ENCODE data around the gene SBNO2. TPM values are rescaled to one million over a fixed set of nuclear protein-coding genes. Genes with fewer than 3 reads are reported as not detected.

Gene SBNO2, protein sequence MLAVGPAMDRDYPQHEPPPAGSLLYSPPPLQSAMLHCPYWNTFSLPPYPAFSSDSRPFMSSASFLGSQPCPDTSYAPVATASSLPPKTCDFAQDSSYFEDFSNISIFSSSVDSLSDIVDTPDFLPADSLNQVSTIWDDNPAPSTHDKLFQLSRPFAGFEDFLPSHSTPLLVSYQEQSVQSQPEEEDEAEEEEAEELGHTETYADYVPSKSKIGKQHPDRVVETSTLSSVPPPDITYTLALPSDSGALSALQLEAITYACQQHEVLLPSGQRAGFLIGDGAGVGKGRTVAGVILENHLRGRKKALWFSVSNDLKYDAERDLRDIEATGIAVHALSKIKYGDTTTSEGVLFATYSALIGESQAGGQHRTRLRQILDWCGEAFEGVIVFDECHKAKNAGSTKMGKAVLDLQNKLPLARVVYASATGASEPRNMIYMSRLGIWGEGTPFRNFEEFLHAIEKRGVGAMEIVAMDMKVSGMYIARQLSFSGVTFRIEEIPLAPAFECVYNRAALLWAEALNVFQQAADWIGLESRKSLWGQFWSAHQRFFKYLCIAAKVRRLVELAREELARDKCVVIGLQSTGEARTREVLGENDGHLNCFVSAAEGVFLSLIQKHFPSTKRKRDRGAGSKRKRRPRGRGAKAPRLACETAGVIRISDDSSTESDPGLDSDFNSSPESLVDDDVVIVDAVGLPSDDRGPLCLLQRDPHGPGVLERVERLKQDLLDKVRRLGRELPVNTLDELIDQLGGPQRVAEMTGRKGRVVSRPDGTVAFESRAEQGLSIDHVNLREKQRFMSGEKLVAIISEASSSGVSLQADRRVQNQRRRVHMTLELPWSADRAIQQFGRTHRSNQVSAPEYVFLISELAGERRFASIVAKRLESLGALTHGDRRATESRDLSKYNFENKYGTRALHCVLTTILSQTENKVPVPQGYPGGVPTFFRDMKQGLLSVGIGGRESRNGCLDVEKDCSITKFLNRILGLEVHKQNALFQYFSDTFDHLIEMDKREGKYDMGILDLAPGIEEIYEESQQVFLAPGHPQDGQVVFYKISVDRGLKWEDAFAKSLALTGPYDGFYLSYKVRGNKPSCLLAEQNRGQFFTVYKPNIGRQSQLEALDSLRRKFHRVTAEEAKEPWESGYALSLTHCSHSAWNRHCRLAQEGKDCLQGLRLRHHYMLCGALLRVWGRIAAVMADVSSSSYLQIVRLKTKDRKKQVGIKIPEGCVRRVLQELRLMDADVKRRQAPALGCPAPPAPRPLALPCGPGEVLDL (N-terminal part only)
- total RNA-seq (2022; extraction: Qiagen RNA extraction; ENCODE audit: low read depth) = 20.2 to 45.2 TPM (median 43.8 TPM) in 5 replicates

DNA sequence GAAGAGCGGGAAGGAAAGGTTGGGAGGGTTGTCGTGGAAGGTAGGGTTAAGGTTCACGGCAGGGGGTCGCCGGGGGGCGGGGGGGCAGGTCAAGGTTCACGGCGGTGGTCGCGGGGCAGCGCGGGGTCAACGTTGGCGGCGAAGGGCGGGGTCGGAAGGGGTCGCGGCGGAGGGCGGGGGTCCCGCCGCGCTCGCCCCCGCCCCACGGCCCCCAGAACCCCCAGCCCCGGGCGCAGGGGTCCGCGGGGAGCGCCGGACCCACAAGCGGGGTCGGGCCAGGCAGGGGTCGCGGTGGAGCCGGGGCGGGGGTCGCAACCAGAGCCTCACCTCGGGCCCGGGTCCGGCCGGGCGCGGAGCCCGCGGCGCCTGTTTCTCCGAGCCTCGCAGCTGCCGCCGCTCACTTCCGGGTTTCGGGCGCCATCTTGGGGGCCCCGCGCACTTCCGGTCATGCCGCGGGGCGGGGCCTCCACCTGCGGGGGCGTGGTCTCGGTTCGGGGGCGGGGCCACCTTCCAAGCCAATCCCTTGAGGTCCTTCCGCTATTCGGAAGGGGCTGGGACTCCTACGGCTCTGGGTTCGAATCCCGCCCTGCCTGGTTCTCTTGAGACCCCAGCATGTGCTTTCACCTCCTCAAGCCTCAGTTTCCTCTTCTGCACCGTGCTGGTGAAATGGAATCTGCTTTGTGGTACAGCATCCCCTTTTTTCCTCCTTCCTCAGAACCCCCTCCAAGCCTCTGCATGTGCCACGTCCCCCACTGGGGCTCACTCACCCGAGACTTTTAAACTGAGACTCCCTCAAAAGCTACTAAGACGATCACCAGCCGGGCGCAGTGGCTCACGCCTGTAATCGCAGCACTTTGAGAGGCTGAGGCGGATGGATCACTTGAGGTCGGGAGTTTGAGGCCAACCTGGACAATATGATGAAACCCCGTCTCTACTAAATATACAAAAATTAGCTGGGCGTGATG, at the start of gene SBNO2:
SBNO2 (minus strand) TSS at position 424 of the 965 bp plus-strand sequence. CDS start 19,992 bp downstream, outside the sequence.

DNA sequence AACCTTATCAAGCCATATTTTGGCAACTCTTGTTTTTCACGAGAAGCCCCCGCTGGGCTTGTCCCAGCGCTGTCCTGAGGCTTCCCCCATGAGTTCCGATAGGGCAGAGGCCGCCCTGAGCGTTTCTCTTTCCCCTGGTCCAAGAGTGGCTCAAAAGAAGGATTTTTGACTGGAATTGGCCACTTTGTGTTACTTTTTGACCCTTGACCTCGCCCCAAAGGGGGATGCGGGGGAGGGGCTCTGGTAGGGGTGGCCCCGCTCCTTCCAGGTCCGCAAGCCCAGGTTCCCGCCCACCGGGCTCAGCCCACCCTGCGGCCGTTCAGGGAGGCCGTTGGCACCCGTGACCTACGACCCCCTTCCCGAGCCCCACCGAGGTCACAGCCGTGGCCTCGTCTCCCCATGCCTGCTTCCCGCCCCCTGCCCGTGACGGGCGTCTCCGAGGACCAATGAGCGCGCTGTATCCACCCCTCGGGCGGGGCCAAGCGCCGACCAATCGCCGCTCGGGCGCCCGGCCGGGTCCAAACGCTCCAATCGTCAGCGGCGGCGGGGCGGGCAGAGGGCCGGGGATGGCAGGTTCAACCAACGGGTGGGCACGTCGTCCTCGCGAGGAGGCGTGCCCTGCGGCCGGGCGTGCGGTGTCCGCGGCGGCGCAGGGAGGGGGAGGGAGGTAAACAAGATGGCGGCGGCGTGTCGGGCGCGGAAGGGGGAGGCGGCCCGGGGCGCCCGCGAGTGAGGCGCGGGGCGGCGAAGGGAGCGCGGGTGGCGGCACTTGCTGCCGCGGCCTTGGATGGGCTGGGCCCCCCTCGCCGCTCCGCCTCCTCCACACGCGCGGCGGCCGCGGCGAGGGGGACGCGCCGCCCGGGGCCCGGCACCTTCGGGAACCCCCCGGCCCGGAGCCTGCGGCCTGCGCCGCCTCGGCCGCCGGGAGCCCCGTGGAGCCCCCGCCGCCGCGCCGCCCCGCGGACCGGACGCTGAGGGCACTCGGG, 31.3 kb upstream of the SBNO2 start, which contains the start of gene STK11:
STK11 (plus strand) TSS at position 665 of the 986 bp plus-strand sequence. CDS start 1,136 bp downstream, outside the sequence.

DNA sequence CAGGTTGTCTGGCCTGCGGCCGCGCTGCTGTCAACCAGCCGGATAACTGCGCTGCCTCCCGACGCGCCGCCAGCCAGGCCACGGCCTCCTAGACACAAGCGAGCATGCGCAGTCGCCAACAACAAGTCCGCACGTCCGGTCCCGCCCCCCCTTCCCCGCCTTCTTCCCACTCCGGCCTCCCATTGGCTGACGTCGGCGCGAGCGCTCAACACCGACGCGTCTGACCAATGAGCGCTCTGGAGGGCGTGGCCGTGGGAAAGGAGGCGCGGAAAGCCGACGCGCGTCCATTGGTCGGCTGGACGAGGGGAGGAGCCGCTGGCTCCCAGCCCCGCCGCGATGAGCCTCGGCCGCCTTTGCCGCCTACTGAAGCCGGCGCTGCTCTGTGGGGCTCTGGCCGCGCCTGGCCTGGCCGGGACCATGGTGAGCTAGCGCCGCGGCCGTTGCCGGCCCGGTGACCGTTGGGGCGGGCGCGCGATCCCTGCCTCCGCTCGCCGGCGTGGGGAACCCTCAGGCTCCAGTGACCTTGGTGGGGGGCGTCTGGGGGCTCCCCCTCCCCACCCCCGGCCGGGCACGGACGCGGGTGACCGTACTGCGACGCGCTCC, 70.3 kb downstream of the SBNO2 start, which contains the start of gene GPX4:
GPX4 (plus strand) TSS at position 287 of the 603 bp plus-strand sequence; CDS start at position 337, 50 bp downstream.

DNA sequence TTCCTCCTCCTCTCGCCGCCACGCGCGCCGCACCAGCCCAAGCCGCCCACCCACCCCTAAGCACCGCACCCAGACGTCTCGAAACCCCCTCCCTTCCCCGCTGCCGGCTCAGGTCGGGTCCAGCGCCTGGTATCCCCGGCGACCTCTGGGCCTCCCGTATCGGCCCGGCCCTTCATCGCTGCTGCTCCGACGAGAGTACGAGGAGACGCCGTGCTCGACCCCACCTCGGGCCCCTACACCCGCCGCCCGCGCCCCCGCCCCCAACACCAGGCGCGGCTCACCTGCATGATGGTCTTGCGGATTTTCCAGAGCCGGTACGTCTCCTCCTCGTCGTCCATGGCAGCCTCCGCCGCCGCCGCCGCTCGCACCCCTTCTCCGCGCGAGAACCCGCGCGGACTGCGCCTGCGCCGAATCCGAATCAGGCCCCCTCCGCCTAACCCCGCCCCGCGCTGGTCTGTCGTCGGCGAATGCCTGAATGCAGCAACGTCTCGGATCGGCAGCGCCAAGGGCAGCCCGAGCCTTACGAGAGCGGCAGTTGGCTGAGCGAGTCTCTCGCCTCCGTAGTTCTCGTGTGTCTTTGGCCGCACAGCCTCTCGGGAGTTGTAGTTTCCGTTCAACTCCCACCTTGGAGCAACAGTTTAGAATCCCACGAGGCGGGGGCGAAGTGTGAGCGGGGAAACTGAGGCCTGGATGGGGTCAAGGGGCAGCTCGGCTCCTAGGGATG, 78.9 kb downstream of the SBNO2 start, which contains the start of gene POLR2E:
POLR2E (minus strand) TSS at position 398 of the 724 bp plus-strand sequence; CDS start at position 338, 60 bp downstream.

DNA sequence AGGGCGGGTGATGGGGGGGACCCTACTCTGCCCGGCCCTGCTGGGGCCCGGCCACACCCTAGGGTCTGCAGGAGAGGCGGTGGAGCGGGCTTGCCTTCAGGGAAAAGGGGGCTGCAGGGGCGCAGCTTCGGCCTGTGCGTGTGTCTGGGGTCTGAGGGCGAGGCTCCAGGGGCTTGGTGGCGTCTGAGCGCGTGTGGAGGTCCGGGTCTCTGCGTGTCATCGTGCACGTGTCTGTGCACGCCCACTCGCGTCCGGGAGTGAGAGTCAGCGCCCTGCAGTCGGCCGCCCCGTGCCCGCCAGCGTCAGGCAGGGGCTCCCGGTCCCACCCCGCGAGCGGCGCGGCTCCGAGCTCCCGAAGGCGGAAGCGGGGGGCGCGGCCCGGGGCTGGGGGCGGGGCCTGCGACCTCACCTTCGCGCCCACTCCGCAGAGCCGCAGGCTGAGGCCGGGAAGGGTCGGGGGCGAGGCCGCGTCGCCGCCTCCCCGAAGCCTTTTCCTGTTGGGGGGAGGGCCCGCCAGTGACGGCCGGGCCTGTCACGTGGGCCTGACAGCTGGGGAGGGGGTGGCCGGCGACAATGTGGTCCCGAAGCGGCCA, 107.2 kb downstream of the SBNO2 start, which contains the start of gene ARHGAP45:
ARHGAP45 (plus strand) TSS at position 420 of the 593 bp plus-strand sequence. CDS start 239 bp downstream, outside the sequence.

Other genes with a start within 250 kb of the SBNO2 start
- gene ARID3A, start 248.2 kb downstream of the SBNO2 start, total RNA-seq (2022; extraction: Qiagen RNA extraction; ENCODE audit: low read depth) = 3.3 to 8.5 TPM (median 7.0 TPM) in 5 replicates
- gene WDR18, start 189.9 kb downstream of the SBNO2 start, total RNA-seq (2022; extraction: Qiagen RNA extraction; ENCODE audit: low read depth) = 37.9 to 71.8 TPM (median 69.0 TPM) in 5 replicates
- gene GRIN3B, start 173.8 kb downstream of the SBNO2 start, total RNA-seq (2022; extraction: Qiagen RNA extraction; ENCODE audit: low read depth) = 0.88 to 4.3 TPM (median 3.3 TPM) in 5 replicates
- 55.7 to 134 TPM (median 120 TPM) in 5 replicates for gene TMEM259, start 153.1 kb downstream of the SBNO2 start, total RNA-seq (2022; extraction: Qiagen RNA extraction; ENCODE audit: low read depth)
- gene RNU6-2, start 152.7 kb downstream of the SBNO2 start, total RNA-seq (2022; extraction: Qiagen RNA extraction; ENCODE audit: low read depth) = not detected in 5 replicates
- gene CNN2, start 147.7 kb downstream of the SBNO2 start, total RNA-seq (2022; extraction: Qiagen RNA extraction; ENCODE audit: low read depth) = 58.7 to 77.1 TPM (median 66.0 TPM) in 5 replicates
- 6.2 to 17.5 TPM (median 12.9 TPM) in 5 replicates for gene ABCA7, start 134.2 kb downstream of the SBNO2 start, total RNA-seq (2022; extraction: Qiagen RNA extraction; ENCODE audit: low read depth)
- gene ARHGAP45, start 107.1 kb downstream of the SBNO2 start, total RNA-seq (2022; extraction: Qiagen RNA extraction; ENCODE audit: low read depth) = 1.5 to 4.0 TPM (median 3.6 TPM) in 5 replicates
- gene POLR2E, start 78.9 kb downstream of the SBNO2 start, total RNA-seq (2022; extraction: Qiagen RNA extraction; ENCODE audit: low read depth) = 163 to 257 TPM (median 236 TPM) in 5 replicates
- gene GPX4, start 70.3 kb downstream of the SBNO2 start, total RNA-seq (2022; extraction: Qiagen RNA extraction; ENCODE audit: low read depth) = 367 to 510 TPM (median 493 TPM) in 5 replicates
- 25.5 to 40.2 TPM (median 38.6 TPM) in 5 replicates for gene STK11, start 31.5 kb upstream of the SBNO2 start, total RNA-seq (2022; extraction: Qiagen RNA extraction; ENCODE audit: low read depth)
- 2.3 to 6.0 TPM (median 4.7 TPM) in 5 replicates for gene CBARP, start 63.7 kb upstream of the SBNO2 start, total RNA-seq (2022; extraction: Qiagen RNA extraction; ENCODE audit: low read depth)
- gene ATP5F1D, start 67.5 kb upstream of the SBNO2 start, total RNA-seq (2022; extraction: Qiagen RNA extraction; ENCODE audit: low read depth) = 77.1 to 178 TPM (median 171 TPM) in 5 replicates
- 35.7 to 56.7 TPM (median 49.1 TPM) in 5 replicates for gene MIDN, start 74.3 kb upstream of the SBNO2 start, total RNA-seq (2022; extraction: Qiagen RNA extraction; ENCODE audit: low read depth)
- gene CIRBP, start 95.1 kb upstream of the SBNO2 start, total RNA-seq (2022; extraction: Qiagen RNA extraction; ENCODE audit: low read depth) = 87.1 to 165 TPM (median 105 TPM) in 5 replicates
- 31.9 to 87.6 TPM (median 83.9 TPM) in 5 replicates for gene FAM174C, start 101.3 kb upstream of the SBNO2 start, total RNA-seq (2022; extraction: Qiagen RNA extraction; ENCODE audit: low read depth)
- gene EFNA2, start 111.6 kb upstream of the SBNO2 start, total RNA-seq (2022; extraction: Qiagen RNA extraction; ENCODE audit: low read depth) = 0.61 to 3.2 TPM (median 2.9 TPM) in 5 replicates
- 44.6 to 85.4 TPM (median 73.9 TPM) in 5 replicates for gene NDUFS7, start 209.6 kb upstream of the SBNO2 start, total RNA-seq (2022; extraction: Qiagen RNA extraction; ENCODE audit: low read depth)
- 21.9 to 46.0 TPM (median 44.9 TPM) in 5 replicates for gene GAMT, start 227.3 kb upstream of the SBNO2 start, total RNA-seq (2022; extraction: Qiagen RNA extraction; ENCODE audit: low read depth)
- gene DAZAP1, start 233.3 kb upstream of the SBNO2 start, total RNA-seq (2022; extraction: Qiagen RNA extraction; ENCODE audit: low read depth) = 97.2 to 110 TPM (median 109 TPM) in 5 replicates

Measured in A549 treated with ZK216348 at 1 μM for 4 hours (cell line).